Measurements from ENCODE around the gene TSPAN13. TPM values are rescaled to one million over a fixed set of nuclear protein-coding genes. Genes with fewer than 3 reads are reported as not detected.

TSPAN13 gene
- total and polyA plus RNA-seq, 5 donors from 2014 or later: 0.10 to 1.0 (median 0.32) TPM

Other genes with a start within 250 kb of the TSPAN13 start
- not detected for gene LRRC72, start 226.9 kb upstream of the TSPAN13 start, total RNA-seq
- gene LRRC72, start 226.9 kb upstream of the TSPAN13 start, polyA plus RNA-seq: not detected
- gene ANKMY2, start 108.0 kb upstream of the TSPAN13 start, total RNA-seq: 12.1 TPM
- gene ANKMY2, start 108.0 kb upstream of the TSPAN13 start, polyA plus RNA-seq: 10 to 100 TPM; 18.0 to 24.2 (median 20.1) TPM
- 24.2 TPM for gene BZW2, start 107.6 kb upstream of the TSPAN13 start, total RNA-seq
- gene BZW2, start 107.6 kb upstream of the TSPAN13 start, polyA plus RNA-seq: 10 to 100 TPM; 40.8 to 54.4 (median 49.8) TPM
- not detected for gene AGR2, start 51.2 kb downstream of the TSPAN13 start, total RNA-seq
- not detected for gene AGR2, start 51.2 kb downstream of the TSPAN13 start, polyA plus RNA-seq
- gene AGR3, start 128.2 kb downstream of the TSPAN13 start, total RNA-seq: not detected
- not detected for gene AGR3, start 128.2 kb downstream of the TSPAN13 start, polyA plus RNA-seq